ENCODE measurements around the gene ADCY1.

DNA sequence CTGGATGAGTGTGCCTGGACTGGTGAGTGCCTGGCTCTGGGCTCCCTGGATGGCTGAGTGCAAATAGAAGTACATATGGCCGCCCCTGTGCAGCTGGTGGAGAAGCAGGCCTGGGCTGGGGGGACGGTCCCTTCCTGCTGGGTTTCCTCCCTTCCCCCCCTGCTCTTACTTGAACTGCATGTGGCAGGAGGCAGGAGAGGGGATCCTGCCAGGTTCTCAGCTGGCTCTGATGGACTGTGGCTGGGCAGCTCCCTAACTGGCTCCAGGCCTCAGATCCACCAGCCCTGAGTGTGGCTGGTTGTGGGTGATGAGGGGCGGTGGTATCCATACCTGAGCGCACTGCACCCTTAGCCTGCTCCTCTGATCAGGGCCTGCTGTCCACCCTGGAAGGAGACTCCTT, 26.9 kb downstream of the ADCY1 start:
- no peak for TF ChIP-seq POLR2AphosphoS5 (IDR thresholded peaks at IDR 0.05)
- no peak for TF ChIP-seq EP300 (IDR thresholded peaks at IDR 0.05)

All from stomach (tissue), 4 donors.